G401 (cell line): ENCODE data around the gene FAM187B. TPM values are rescaled to one million over a fixed set of nuclear protein-coding genes. Genes with fewer than 3 reads are reported as not detected.

Experiments
- DNase-seq: peaks from one replicate; pipeline ENCODE4 v3.0.0-alpha.2; 2015; ENCODE audit warnings: low spot score
- in situ Hi-C: cut with HindIII; loops from 2 replicates; pipeline ENCODE4 v1.10.0; 2016; ENCODE audit warnings: low sequenced_read_pairs, mixed read lengths
- total RNA-seq: library from RNA; depleted of rRNA; stranded (reverse); fragments of >200 nt; shearing (Covaris generic); gene quantifications from 2 replicates; pipeline ENCODE4 v1.2.3, GENCODE V29; 2014

FAM187B gene
- total RNA-seq, 1 experiment from 2014 or later: not detected

DNA sequence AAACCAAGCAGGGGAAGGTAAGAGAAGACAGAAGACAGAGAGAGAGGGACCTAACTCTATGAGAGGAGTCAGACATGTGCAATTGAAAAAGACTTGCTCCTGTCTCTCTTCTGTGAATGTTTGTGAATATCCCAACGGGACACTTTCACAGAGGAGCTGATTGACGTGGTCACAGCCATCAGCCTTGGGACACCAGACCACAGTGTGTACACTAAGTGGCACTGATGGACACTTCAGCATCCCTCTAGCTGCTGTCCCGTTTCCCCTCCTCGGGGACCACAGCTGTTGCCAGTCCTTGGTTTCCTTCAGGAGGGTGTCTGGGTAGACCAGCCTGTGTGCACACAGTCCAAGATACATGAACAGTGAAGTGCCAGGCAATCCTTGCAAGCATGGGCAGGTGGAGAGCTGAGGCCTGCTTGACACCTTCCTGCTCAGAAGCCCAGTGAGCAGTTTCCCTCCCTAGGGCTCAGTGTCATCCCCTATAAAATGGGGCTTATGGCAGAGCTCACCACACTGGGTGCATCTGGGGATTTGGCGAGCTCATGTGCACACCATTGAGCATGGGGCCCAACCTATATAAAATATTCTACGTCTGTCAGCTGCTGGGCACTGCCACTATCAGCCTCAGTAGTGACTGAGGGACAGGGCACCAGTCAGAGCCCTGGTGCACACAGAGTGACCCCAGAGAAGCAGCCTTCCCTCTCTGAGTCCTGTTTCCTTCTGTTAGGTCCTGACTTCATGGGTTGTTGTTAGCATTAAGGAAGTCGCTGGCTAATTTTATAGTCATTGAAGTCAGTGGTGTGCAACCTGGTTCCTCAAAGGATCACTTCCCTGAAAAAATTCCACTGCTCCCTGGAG lies 36.0 kb upstream of the FAM187B start:
- in situ Hi-C loops: no loop called here
- DNase-seq: no peak

- in situ Hi-C loops: no loop called here
- DNase-seq: peak; percentile 44
Measured at GRCh38 chr19:35262101-35262761, 33.7 kb upstream of the FAM187B start.

GRCh38 chr19:35261356-35262100 lies 33.0 kb upstream of the FAM187B start:
- in situ Hi-C loops: no loop called here
- no peak for DNase-seq

- DNase-seq: no peak
- in situ Hi-C loops: no loop called here
Measured at GRCh38 chr19:35260694-35261304, 32.3 kb upstream of the FAM187B start.

- no peak for DNase-seq
- in situ Hi-C loops: no loop called here
Measured at GRCh38 chr19:35257113-35257461, 28.5 kb upstream of the FAM187B start.

- no peak for DNase-seq
- in situ Hi-C loops: no loop called here
Measured at GRCh38 chr19:35256566-35256965, 28.0 kb upstream of the FAM187B start.

DNA sequence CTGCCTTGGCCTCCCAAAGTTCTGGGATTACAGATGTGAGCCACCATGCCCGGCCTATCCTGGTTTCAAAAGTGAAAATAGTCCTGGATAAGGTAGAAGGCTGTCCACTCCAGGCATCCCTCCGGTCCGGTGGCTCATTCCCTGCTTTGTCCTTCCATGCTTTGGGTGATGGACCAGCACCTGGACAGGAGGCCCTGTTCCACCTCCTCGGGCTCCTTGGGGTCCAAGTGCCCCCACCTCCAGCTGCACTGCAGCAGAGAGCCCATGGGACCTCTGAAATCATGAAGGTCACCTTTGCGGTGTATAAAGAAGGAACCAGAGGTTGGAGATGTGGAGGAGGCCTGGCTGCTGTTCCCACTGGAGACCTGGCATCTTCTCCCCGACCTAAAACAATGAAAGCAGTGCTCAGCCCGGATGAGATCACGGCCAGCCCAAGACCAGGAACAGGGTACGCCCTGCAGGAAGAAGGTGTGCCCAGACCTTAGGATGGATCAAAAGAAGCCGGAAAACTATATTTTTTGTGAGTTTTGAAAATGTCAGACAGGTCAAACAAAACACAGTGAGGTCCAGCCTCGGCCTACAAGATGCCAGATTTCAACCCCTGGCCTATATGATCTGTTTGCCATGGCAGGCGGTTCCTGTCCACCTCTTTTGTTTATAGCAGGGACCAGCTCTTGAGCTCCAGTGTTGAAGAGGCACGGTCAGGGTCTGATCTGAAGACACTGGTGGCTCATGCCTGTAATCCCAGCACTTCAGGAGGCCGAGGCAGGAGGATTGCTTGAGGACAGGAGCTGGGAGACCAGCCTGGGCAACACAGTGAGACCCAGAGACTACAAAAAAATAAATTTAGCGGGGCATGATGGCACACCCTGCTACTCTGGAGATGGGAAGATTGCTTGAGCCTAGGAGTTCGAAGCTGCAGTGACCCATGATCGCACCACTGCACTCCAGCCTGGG lies 26.1 kb upstream of the FAM187B start:
- no peak for DNase-seq
- in situ Hi-C loops: no loop called here

DNA sequence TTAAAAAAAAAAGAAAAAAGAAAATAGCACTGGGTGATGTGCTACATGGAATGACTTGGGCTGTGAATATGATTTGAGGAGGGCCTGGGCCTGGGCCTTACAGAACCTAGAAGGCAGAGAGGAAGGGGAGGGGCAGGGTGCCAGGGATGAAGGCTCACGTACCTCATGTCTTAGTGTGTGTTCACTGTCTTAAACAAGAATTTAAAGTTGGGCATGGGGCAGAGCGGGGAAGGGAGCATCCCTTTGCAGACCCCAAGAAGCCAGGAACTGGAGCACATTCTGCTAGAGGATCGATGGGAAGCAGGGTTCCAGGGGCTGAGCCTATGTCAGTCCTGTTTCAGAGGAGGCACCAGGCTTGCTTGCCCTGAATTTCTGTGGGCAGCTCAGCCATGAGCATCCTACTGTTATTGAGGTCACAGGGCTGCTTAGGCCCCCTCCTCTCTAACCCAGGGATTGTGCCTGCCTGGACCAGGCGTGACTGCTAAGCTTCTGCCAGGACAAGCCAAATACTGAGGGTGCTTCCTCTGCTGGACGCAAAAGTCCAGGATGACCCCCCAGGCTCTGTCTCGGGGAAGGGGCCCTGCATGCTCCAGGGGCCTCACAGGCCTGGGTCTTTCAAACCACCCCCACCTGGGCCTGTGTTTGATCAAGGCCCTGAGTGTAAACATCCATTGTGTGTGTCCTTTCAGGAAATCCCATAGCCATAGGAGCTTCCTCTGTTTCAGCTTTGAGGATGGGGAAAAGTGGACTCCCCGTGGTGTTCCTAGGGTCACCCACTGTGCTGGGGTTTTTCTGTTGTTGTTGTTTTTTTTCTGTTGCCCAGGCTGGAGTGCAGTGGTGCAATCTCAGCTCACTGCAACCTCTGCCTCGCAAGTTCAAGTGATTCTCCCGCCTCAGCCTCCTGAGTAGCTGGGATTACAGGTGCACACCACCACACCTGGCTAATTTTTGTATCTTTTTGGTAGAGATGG lies 25.1 kb upstream of the FAM187B start:
- no peak for DNase-seq

GRCh38 chr19:35251456-35251855 lies 22.9 kb upstream of the FAM187B start:
- in situ Hi-C loops: no loop called here
- DNase-seq: no peak

More for the DNA sequence above, 25.1 kb upstream of the FAM187B start:
- in situ Hi-C loops: no loop called here

DNA sequence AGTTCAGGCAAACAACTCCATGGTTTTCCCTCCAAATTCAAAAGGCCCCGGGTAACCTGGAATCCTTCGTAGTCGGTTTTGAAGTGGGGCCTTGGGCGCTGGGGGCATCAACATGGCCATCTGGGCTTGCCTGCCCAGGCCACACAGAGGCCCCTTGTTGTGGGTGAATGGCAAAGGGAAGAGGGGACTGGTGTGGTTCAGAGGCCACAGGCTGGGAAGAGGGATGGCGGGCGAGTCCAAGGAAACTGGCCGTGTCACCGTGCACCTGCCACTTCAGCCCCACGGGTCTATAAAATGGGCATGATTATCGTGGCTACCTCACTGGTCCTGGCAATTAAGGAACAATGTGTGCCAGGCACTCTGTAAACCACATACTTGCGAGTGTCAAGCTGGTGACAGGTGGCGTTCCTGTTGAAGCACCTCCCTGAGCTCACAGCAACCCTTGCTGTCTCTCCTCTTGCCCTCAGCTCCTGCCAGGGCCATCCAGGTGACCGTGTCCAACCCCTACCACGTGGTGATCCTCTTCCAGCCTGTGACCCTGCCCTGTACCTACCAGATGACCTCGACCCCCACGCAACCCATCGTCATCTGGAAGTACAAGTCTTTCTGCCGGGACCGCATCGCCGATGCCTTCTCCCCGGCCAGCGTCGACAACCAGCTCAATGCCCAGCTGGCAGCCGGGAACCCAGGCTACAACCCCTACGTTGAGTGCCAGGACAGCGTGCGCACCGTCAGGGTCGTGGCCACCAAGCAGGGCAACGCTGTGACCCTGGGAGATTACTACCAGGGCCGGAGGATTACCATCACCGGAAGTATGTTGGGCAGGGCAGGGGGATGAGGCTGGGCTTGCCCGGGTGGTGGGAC lies 21.5 kb upstream of the FAM187B start:
- in situ Hi-C loops: no loop called here
- no peak for DNase-seq

- in situ Hi-C loops: no loop called here
Measured at GRCh38 chr19:35249146-35249847, 20.8 kb upstream of the FAM187B start.

DNA sequence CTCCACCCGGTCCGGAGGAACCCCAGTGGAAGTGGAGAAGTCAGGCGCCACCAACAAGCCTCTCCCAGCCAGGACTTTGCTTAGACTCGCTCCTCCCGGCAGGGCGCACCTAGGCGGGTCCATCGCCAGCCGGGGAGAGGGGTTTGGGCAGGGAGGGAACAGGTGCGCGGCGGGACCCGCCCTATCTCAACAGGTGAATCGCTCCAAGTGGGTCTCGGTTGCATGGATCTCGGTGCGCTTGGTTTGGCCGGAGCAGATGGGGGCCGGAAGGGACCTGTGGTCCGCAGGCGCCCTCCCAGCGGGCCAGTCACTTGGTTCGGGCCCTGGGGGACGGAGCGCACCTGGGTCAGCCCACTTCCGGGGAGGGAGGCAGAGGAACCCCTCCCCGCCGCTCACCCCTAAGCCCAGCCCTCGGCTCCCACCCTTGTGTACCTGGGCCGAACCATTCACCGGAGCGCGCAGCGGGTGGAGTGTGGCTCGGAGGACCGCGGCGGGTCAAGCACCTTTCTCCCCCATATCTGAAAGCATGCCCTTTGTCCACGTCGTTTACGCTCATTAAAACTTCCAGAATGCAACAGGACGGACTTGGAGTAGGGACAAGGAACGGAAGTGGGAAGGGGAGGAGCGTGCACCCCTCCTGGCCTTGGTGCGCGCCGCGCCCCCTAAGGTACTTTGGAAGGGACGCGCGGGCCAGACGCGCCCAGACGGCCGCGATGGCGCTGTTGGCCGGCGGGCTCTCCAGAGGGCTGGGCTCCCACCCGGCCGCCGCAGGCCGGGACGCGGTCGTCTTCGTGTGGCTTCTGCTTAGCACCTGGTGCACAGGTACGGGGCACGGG lies 20.0 kb upstream of the FAM187B start, which contains the start of gene LSR:
Gene LSR, plus strand, starts transcription at position 693 of the 836 bp plus-strand sequence. Its CDS starts 21 bp downstream, at position 714.
- DNase-seq: peak; percentile 41
- in situ Hi-C loops: no loop called here

More at GRCh38 chr19:35249146-35249847, 20.8 kb upstream of the FAM187B start:
- no peak for DNase-seq

DNA sequence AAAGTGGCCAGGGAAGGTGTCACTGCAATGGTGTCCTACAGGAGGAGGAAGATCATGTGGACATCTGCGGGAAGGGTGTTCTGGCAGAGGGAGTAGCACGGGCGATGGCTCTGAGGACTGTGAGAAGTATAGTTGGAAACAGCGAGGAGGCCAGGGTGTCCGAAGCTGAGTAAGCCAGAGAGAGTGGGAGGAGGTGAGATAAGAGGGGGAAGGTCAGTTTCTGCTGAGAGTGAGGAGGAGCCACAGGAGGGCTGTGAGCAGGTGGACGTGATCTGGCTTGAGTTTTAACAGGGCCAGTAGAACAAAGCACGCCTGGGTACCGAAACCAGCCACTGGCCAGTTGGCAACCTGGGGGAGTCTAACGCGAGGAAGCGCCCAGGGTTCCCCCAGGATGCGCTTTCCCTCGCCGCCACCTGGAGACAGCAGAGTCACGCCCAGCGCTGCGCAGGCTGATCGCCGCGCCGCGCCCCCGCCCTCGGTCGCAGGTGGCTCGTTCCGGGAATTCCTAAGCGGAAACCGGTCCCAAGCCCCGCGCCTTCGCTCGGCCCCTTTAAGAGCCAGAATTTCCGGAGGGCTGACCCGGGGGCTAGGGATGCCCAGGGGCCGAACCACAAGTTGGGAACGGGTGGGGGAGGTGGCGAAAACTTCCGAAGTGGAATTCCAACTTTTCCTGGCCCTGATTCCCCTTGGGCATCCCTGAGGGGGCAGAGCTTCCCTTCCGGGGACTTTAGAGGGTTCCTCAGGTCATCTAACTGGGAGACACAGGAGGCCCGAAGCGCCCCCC lies 19.2 kb upstream of the FAM187B start:
- in situ Hi-C loops: no loop called here
- DNase-seq: peak; percentile 46

GRCh38 chr19:35246466-35247092 lies 18.0 kb upstream of the FAM187B start:
- no peak for DNase-seq
- in situ Hi-C loops: no loop called here
